HG03439 (cell line): ENCODE measurements around the gene GSN.

Experiments
- ATAC-seq: cut with Tn5 transposase; IDR thresholded peaks from one replicate; pipeline ENCODE4 v1.9.1; 2021; ENCODE audit warnings: mild to moderate bottlenecking, moderate library complexity; ENCODE audit not compliant: unreplicated experiment

The GSN gene

GRCh38 chr9:121368745-121369144, 100.8 kb downstream of the GSN start:
- no peak for ATAC-seq

- peak; percentile 56 for ATAC-seq
Observed at GRCh38 chr9:121369595-121370265, 101.8 kb downstream of the GSN start, which contains the start of gene STOM. Gene STOM (minus strand): TSS chr9:121370250. CDS start chr9:121370187, 63 bp downstream.

- no peak for ATAC-seq
Observed at GRCh38 chr9:121371495-121372061, 103.6 kb downstream of the GSN start.

- ATAC-seq = no peak
Observed at GRCh38 chr9:121372239-121373010, 104.5 kb downstream of the GSN start.

- no peak for ATAC-seq
Observed at GRCh38 chr9:121373011-121373729, 105.2 kb downstream of the GSN start.

- no peak for ATAC-seq
Observed at GRCh38 chr9:121376214-121376830, 108.4 kb downstream of the GSN start.

- ATAC-seq = no peak
Observed at GRCh38 chr9:121380846-121381245, 112.9 kb downstream of the GSN start.
